GM19438 (cell line): ENCODE measurements around the gene SHC1.

Source experiments
- ATAC-seq: cut with Tn5 transposase; IDR thresholded peaks from one replicate; pipeline ENCODE4 v1.9.1; 2021; ENCODE audit warnings: low read depth; ENCODE audit not compliant: unreplicated experiment

Gene SHC1

GRCh38 chr1:154940651-154941194 lies 29.8 kb downstream of the SHC1 start:
- no peak for ATAC-seq

- no peak for ATAC-seq
Measured at GRCh38 chr1:154940213-154940560, 30.4 kb downstream of the SHC1 start.

- no peak for ATAC-seq
Measured at GRCh38 chr1:154938604-154939399, 31.7 kb downstream of the SHC1 start.

GRCh38 chr1:154937988-154938386 lies 32.6 kb downstream of the SHC1 start:
- ATAC-seq = no peak

GRCh38 chr1:154937085-154937987 lies 33.2 kb downstream of the SHC1 start:
- ATAC-seq = peak; percentile 54

GRCh38 chr1:154936555-154937084 lies 33.9 kb downstream of the SHC1 start, which contains the start of gene PMVK:
PMVK (minus strand) TSS chr1:154936719; CDS start chr1:154936685, 34 bp downstream.
- ATAC-seq = peak; percentile 71

GRCh38 chr1:154935749-154936554 lies 34.6 kb downstream of the SHC1 start:
- no peak for ATAC-seq

- no peak for ATAC-seq
Measured at GRCh38 chr1:154934358-154934948, 36.1 kb downstream of the SHC1 start.

GRCh38 chr1:154931940-154932487 lies 38.5 kb downstream of the SHC1 start:
- no peak for ATAC-seq

GRCh38 chr1:154926201-154926600 lies 44.3 kb downstream of the SHC1 start:
- ATAC-seq = no peak

- no peak for ATAC-seq
Measured at GRCh38 chr1:154925335-154926170, 45.0 kb downstream of the SHC1 start.

- no peak for ATAC-seq
Measured at GRCh38 chr1:154923695-154924094, 46.9 kb downstream of the SHC1 start.

- ATAC-seq = no peak
Measured at GRCh38 chr1:154913273-154913672, 57.3 kb downstream of the SHC1 start.

- no peak for ATAC-seq
Measured at GRCh38 chr1:154912755-154913154, 57.8 kb downstream of the SHC1 start.
